ENCODE measurements around the gene EPS15. TPM values are rescaled to one million over a fixed set of nuclear protein-coding genes. Genes with fewer than 3 reads are reported as not detected.
A peak's percentile ranks its signal among the peaks of the same experiment; 100 is the strongest.

EPS15 gene
- total and polyA plus RNA-seq, 8 donors: 9.9 to 42.0 (median 25.3) TPM

DNA sequence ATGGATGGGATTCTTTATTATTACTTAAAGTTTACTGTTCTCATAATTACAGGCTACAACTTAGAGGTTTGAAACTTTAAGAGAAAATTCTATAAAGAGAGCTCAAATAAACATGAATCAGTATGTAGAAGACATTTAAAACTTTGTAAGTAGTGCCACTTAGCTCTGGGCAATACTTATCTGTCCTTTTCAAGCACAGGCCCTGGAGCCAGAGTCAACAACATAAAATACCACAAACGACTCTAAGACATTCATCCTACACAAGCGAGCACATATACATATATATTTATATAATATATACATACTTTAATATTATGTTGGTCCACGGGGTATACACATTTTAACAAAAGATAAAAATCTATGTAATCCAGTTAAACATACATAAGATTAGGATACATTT, 164.7 kb downstream of the EPS15 start:
- no peaks in the 10 kb centered on the region for H3K4me1 ChIP-seq
- FAIRE-seq (no peak), DNase-seq (no peak), ATAC-seq (no peak)
- H3K27ac ChIP-seq: no peak overlapping the region
- no peak overlapping the region for H3K4me3 ChIP-seq
- no peaks in the 10 kb centered on the region for H3K9me3 ChIP-seq
- H3K27me3 ChIP-seq: no peaks in the 10 kb centered on the region
- intact Hi-C loops (cut with DNase I): no loop called here
- TF ChIP-seq, protein P1, sequence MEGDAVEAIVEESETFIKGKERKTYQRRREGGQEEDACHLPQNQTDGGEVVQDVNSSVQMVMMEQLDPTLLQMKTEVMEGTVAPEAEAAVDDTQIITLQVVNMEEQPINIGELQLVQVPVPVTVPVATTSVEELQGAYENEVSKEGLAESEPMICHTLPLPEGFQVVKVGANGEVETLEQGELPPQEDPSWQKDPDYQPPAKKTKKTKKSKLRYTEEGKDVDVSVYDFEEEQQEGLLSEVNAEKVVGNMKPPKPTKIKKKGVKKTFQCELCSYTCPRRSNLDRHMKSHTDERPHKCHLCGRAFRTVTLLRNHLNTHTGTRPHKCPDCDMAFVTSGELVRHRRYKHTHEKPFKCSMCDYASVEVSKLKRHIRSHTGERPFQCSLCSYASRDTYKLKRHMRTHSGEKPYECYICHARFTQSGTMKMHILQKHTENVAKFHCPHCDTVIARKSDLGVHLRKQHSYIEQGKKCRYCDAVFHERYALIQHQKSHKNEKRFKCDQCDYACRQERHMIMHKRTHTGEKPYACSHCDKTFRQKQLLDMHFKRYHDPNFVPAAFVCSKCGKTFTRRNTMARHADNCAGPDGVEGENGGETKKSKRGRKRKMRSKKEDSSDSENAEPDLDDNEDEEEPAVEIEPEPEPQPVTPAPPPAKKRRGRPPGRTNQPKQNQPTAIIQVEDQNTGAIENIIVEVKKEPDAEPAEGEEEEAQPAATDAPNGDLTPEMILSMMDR (IDR thresholded peaks at IDR 0.05): no peak
- 69 to 84% methylated on average over 3 of the region's 3 CpGs for WGBS, 2 donors
- peaks cover 0 to 10% (median 0%) of the 10 kb centered on the region in 3 donors for H3K36me3 ChIP-seq

DNA sequence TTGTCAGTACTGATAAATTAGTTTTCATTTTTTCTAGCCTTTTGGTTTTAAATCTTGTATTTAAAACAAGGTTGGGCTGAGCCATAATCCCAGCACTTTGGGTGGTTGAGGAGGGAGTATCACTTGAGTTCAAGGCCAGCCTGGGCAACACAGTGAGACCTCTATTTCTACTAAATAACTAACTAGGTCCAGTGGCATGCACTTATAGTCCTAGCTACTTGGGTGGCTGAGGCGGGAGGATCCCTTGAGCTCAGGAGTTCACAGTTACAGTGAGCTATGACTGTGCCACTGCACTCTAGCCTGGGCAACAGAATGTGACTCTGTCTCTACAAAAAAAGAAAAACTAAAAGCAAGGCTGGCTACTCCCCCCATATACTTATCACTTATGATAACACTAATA, 167.2 kb downstream of the EPS15 start:
- Histone ChIP-seq H3K4me1 (no peaks in the 10 kb centered on the region), H3K27me3 (no peaks in the 10 kb centered on the region), H3K36me3 (no peaks in the 10 kb centered on the region), H3K4me3 (no peak overlapping the region), H3K27ac (no peak overlapping the region), H3K9me3 (no peaks in the 10 kb centered on the region)
- DNase-seq (no peak), ATAC-seq (peak in 2 of 4 donors; percentile 47 to 62), FAIRE-seq (no peak)
- TF ChIP-seq, protein P1 (IDR thresholded peaks at IDR 0.05): no peak
- intact Hi-C loops (cut with DNase I): no loop called here
- 68 to 74% methylated on average over 1 of the region's 1 CpG for WGBS, 2 donors

DNA sequence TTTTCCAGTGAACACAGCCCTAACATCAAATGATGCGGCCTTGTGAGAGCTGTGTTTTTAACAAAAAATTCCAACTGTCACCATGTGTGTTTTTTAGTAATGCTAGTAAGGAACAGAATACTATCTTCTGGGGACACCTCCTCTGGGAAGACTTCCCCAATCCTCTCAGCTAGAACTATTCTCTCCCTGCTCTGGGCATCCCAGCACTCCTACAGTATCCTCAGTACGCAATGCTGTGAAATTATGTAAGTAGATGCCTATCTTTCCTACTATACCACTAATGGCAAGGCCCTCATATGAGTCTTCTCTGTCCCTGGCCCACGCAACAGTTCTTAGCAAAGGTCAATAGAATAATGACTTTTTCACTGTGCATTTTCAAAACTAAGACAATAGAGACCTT, 169.2 kb downstream of the EPS15 start:
- 94 to 95% methylated on average over 3 of the region's 3 CpGs for WGBS, 2 donors
- H3K36me3 ChIP-seq: no peaks in the 10 kb centered on the region
- H3K27me3 ChIP-seq: no peaks in the 10 kb centered on the region
- no peak for FAIRE-seq
- intact Hi-C loops (cut with DNase I): no loop called here
- no peak for ATAC-seq
- TF ChIP-seq, protein P1 (IDR thresholded peaks at IDR 0.05): no peak
- no peak overlapping the region for H3K27ac ChIP-seq
- no peaks in the 10 kb centered on the region for H3K9me3 ChIP-seq
- DNase-seq: no peak
- no peak overlapping the region for H3K4me3 ChIP-seq
- no peaks in the 10 kb centered on the region for H3K4me1 ChIP-seq

DNA sequence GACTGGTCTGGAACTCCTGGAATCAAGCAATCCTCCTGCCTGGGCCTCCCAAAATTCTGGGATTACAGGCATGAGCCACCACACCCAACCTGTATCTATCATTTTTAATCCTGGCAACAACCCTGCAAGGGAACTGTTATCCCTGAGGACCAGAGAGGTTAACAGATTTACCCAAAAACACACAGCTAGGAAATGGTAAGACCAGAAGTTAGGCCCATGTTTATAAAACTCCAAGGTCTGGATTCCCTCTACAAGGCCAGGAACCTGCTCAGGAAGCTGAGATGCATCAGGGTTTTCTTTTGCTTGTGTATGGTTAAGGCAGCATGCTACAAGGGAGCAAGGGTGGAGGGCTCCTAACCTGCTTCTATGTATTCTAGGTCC, 170.9 kb downstream of the EPS15 start:
- intact Hi-C loops (cut with DNase I): no loop called here

DNA sequence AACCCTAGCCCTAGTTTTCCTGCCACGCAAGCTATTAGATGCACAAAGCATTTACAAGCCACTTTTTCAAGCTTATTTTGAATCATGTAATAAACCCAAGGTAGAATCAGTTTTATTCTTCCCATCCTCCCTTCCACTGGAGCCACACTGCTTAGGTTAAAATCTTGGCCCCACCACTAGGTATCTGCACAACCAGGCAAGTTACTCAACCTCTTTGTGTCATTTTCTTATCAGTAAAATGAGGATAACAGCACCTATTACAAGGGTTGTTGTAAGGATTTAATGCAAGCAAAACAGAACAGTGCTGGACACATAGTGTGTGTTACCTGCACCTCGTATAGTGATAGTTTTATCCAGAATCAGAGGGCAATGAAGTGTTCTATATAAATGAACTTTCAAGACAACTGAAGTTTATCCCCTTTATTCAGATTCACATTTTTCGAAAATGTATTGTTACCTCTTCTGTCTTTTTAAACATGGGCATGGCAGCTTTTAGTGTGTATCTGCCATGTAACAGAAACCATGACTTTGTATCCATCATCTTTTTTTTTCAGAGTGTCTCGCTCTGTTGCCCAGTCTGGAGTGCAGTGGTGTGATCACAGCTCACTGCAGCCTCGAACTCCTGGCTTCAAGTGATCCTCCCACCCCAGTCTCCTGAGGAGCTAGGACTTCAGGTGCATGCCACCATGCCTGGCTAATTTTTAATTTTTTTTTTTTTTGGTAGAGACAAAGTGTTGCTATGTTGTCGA, 171.5 kb downstream of the EPS15 start:
- Histone ChIP-seq H3K36me3 (no peaks in the 10 kb centered on the region), H3K27me3 (no peaks in the 10 kb centered on the region), H3K4me1 (no peaks in the 10 kb centered on the region), H3K9me3 (no peaks in the 10 kb centered on the region), H3K27ac (no peak overlapping the region), H3K4me3 (no peak overlapping the region)
- ATAC-seq (no peak), DNase-seq (no peak), FAIRE-seq (no peak)
- intact Hi-C loops (cut with DNase I): no loop called here
- 83 to 86% methylated on average over 6 of the region's 6 CpGs for WGBS, 2 donors
- TF ChIP-seq, protein P1 (IDR thresholded peaks at IDR 0.05): no peak

More for the DNA sequence above, 170.9 kb downstream of the EPS15 start:
- no peak overlapping the region for H3K4me3 ChIP-seq
- ATAC-seq (no peak), DNase-seq (no peak), FAIRE-seq (no peak)
- TF ChIP-seq, protein P1 (IDR thresholded peaks at IDR 0.05): no peak
- no peak overlapping the region for H3K27ac ChIP-seq
- no peaks in the 10 kb centered on the region for H3K27me3 ChIP-seq
- no peaks in the 10 kb centered on the region for H3K9me3 ChIP-seq
- no peaks in the 10 kb centered on the region for H3K4me1 ChIP-seq
- no peaks in the 10 kb centered on the region for H3K36me3 ChIP-seq

All from pancreas (tissue), 10 donors.